Motor neuron (in vitro differentiated cells): Measurements from ENCODE around the gene GAPDH. TPM values are rescaled to one million over a fixed set of nuclear protein-coding genes. Genes with fewer than 3 reads are reported as not detected.
A peak's percentile ranks its signal among the peaks of the same experiment; 100 is the strongest.
"Not testable (repeated sequence)": the region's sequence is repeated elsewhere in the genome, so short reads cannot be mapped to it uniquely, and the experiment has no call there.

Experiments used
- ATAC-seq, 8 experiments: fragments of 200-7000 bp; cut with Tn5 transposase; replicated peaks in 6 of 8; 2 replicates each; pipeline ENCODE4 v1.8.0; 2021; ENCODE audit warnings: mild to moderate bottlenecking in 8 of 8, moderate library complexity in 8 of 8
- H3K27ac ChIP-seq, 2 donors: fragments of 250-450 bp; sonication (Bioruptor Pico); 2 replicates each; pipeline ENCODE4 v1.9.0; 2021; ENCODE audit warnings: antibody characterized with exemption in 2 of 2, mild to moderate bottlenecking in 2 of 2, moderate library complexity in 1 of 2
- H3K4me1 ChIP-seq, 2 donors: fragments of 250-450 bp; sonication (Bioruptor Pico); replicated peaks in 1 of 2; 2 replicates each; pipeline ENCODE4 v1.6.1; 2021; ENCODE audit warnings: antibody characterized with exemption in 2 of 2, mild to moderate bottlenecking in 2 of 2, moderate library complexity in 1 of 2
- H3K4me3 ChIP-seq, 5 donors: fragments of 250-450 bp; sonication (Bioruptor Pico); 2 replicates each; pipeline ENCODE4 v1.9.0; 2021; ENCODE audit warnings: antibody characterized with exemption in 5 of 5, mild to moderate bottlenecking in 5 of 5, moderate library complexity in 4 of 5
- WGBS, 10 experiments: fragments of 450-650 bp; shearing (Covaris generic); methylation state at CpG; one replicate each; pipeline ENCODE4 v1.0.0; 2022; 5-methylcytosine and 5-hydroxymethylcytosine counted together
- in situ Hi-C, 9 experiments: fragments of 400-800 bp; cut with MboI; loops; one replicate each; pipeline ENCODE4 v1.15.0; 2021; ENCODE audit warnings: low sequenced_read_pairs in 9 of 9, low pct_unique_long_range_greater_than_20kb in 2 of 9; ENCODE audit not compliant: unreplicated experiment in 9 of 9
- total RNA-seq, 8 experiments: library from RNA; unstranded; fragments of 300-600 nt; gene quantifications; 2 replicates each; pipeline versions ENCODE4 v1.2.3 to v1.2.4, GENCODE V29; 2022

Gene GAPDH
- total RNA-seq, 8 experiments from 2014 or later = 2,651 to 4,080 (median 3,703) TPM

- H3K4me3 ChIP-seq = peak overlapping the region; percentile 61 to 89 (median 79)
- in situ Hi-C loops = no loop called here
- H3K4me1 ChIP-seq = peaks cover 29 to 34% of the 10 kb centered on the region in 2 donors
- H3K27ac ChIP-seq = peak overlapping the region; percentile 92 to 94
- ATAC-seq = peak; percentile 16 to 54 (median 26)
- WGBS, 10 experiments = 0 to 2% (median 0%) methylated on average over 1 to 7 of the region's 14 CpGs; no CpG with 5 or more reads in 6 of the 10 experiments
Observed at GRCh38 chr12:6532927-6533652, 1.2 kb upstream of the GAPDH start.

DNA sequence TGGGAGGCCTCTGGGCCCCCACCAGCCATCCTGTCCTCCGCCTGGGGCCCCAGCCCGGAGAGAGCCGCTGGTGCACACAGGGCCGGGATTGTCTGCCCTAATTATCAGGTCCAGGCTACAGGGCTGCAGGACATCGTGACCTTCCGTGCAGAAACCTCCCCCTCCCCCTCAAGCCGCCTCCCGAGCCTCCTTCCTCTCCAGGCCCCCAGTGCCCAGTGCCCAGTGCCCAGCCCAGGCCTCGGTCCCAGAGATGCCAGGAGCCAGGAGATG is 729 bp upstream of the GAPDH start:
- peak overlapping the region; percentile 61 to 89 (median 79) for H3K4me3 ChIP-seq
- in situ Hi-C loops = no loop called here
- peak overlapping the region; percentile 92 to 94 for H3K27ac ChIP-seq
- peaks cover 29 to 34% of the 10 kb centered on the region in 2 donors for H3K4me1 ChIP-seq
- WGBS, 10 experiments = no CpG with 5 or more reads among the region's 9 CpGs
- ATAC-seq = peak in 3 of 8 experiments; percentile 2 to 22 (median 3)

DNA sequence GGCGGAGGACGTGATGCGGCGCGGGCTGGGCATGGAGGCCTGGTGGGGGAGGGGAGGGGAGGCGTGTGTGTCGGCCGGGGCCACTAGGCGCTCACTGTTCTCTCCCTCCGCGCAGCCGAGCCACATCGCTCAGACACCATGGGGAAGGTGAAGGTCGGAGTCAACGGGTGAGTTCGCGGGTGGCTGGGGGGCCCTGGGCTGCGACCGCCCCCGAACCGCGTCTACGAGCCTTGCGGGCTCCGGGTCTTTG is 303 bp downstream of the GAPDH start:
- no CpG with 5 or more reads among the region's 25 CpGs for WGBS, 10 experiments
- peaks cover 23 to 27% of the 10 kb centered on the region in 2 donors for H3K4me1 ChIP-seq
- H3K4me3 ChIP-seq = peak overlapping the region; percentile 61 to 89 (median 79)
- in situ Hi-C loops = no loop called here
- peak in 5 of 8 experiments; percentile 6 to 22 (median 19) for ATAC-seq
- H3K27ac ChIP-seq = peak overlapping the region; percentile 92 to 94

DNA sequence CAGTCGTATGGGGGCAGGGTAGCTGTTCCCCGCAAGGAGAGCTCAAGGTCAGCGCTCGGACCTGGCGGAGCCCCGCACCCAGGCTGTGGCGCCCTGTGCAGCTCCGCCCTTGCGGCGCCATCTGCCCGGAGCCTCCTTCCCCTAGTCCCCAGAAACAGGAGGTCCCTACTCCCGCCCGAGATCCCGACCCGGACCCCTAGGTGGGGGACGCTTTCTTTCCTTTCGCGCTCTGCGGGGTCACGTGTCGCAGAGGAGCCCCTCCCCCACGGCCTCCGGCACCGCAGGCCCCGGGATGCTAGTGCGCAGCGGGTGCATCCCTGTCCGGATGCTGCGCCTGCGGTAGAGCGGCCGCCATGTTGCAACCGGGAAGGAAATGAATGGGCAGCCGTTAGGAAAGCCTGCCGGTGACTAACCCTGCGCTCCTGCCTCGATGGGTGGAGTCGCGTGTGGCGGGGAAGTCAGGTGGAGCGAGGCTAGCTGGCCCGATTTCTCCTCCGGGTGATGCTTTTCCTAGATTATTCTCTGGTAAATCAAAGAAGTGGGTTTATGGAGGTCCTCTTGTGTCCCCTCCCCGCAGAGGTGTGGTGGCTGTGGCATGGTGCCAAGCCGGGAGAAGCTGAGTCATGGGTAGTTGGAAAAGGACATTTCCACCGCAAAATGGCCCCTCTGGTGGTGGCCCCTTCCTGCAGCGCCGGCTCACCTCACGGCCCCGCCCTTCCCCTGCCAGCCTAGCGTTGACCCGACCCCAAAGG is 804 bp downstream of the GAPDH start:
- Histone ChIP-seq H3K4me3 (peak overlapping the region; percentile 61 to 89 (median 79)), H3K27ac (peak overlapping the region; percentile 92 to 94), H3K4me1 (peaks cover 28 to 29% of the 10 kb centered on the region in 2 donors)
- in situ Hi-C loops = no loop called here
- WGBS, 10 experiments = 0 to 3% (median 0%) methylated on average over 1 to 9 of the region's 52 CpGs; no CpG with 5 or more reads in 2 of the 10 experiments
- peak; percentile 0 to 11 (median 2) for ATAC-seq

GRCh38 chr12:6535697-6535946 is 1.3 kb downstream of the GAPDH start:
- Histone ChIP-seq H3K4me1 (peaks cover 31 to 34% of the 10 kb centered on the region in 2 donors), H3K27ac (peak overlapping the region; percentile 92 to 94), H3K4me3 (peak overlapping the region; percentile 61 to 89 (median 79))
- in situ Hi-C loops = no loop called here
- WGBS, 10 experiments = 0% methylated on average over 1 to 6 of the region's 6 CpGs; no CpG with 5 or more reads in 6 of the 10 experiments
- ATAC-seq = no peak

GRCh38 chr12:6535960-6536847 is 1.9 kb downstream of the GAPDH start:
- H3K4me1 ChIP-seq = peaks cover 36 to 40% of the 10 kb centered on the region in 2 donors
- 0 to 100% (median 79%) methylated on average over 1 to 5 of the region's 10 CpGs; no CpG with 5 or more reads in 2 of the 10 experiments for WGBS, 10 experiments
- in situ Hi-C loops = no loop called here
- ATAC-seq = no peak
- peak overlapping the region; percentile 61 to 89 (median 79) for H3K4me3 ChIP-seq
- peak overlapping the region in 1 of 2 donors; percentile 94 for H3K27ac ChIP-seq

- in situ Hi-C loops = no loop called here
- ATAC-seq = no peak
- Histone ChIP-seq H3K4me1 (peaks cover 35 to 39% of the 10 kb centered on the region in 2 donors), H3K27ac (no peak overlapping the region), H3K4me3 (no peak overlapping the region)
- WGBS, 10 experiments = 60 to 100% (median 95%) methylated on average over 1 to 5 of the region's 19 CpGs; no CpG with 5 or more reads in 6 of the 10 experiments
Observed at GRCh38 chr12:6536894-6537579, 2.7 kb downstream of the GAPDH start.

DNA sequence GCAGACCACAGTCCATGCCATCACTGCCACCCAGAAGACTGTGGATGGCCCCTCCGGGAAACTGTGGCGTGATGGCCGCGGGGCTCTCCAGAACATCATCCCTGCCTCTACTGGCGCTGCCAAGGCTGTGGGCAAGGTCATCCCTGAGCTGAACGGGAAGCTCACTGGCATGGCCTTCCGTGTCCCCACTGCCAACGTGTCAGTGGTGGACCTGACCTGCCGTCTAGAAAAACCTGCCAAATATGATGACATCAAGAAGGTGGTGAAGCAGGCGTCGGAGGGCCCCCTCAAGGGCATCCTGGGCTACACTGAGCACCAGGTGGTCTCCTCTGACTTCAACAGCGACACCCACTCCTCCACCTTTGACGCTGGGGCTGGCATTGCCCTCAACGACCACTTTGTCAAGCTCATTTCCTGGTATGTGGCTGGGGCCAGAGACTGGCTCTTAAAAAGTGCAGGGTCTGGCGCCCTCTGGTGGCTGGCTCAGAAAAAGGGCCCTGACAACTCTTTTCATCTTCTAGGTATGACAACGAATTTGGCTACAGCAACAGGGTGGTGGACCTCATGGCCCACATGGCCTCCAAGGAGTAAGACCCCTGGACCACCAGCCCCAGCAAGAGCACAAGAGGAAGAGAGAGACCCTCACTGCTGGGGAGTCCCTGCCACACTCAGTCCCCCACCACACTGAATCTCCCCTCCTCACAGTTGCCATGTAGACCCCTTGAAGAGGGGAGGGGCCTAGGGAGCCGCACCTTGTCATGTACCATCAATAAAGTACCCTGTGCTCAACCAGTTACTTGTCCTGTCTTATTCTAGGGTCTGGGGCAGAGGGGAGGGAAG is 3.5 kb downstream of the GAPDH start:
- H3K27ac ChIP-seq, in situ Hi-C loops, H3K4me3 ChIP-seq, ATAC-seq: not testable (repeated sequence)
- H3K4me1 ChIP-seq = peaks cover 38 to 40% of the 10 kb centered on the region in 2 donors
- WGBS, 10 experiments = 0 to 90% (median 53%) methylated on average over 1 to 10 of the region's 17 CpGs; no CpG with 5 or more reads in 5 of the 10 experiments

- Histone ChIP-seq H3K4me3 (no peak overlapping the region), H3K27ac (no peak overlapping the region), H3K4me1 (peaks cover 35 to 36% of the 10 kb centered on the region in 2 donors)
- 50 to 90% (median 80%) methylated on average over 1 to 13 of the region's 24 CpGs; no CpG with 5 or more reads in 1 of the 10 experiments for WGBS, 10 experiments
- in situ Hi-C loops = no loop called here
- peak in 1 of 8 experiments; percentile 0 for ATAC-seq
Observed at GRCh38 chr12:6538420-6539313, 4.3 kb downstream of the GAPDH start.

- ATAC-seq = peak in 1 of 8 experiments; percentile 1
- peaks cover 35 to 36% of the 10 kb centered on the region in 2 donors for H3K4me1 ChIP-seq
- H3K27ac ChIP-seq = no peak overlapping the region
- 43 to 96% (median 79%) methylated on average over 1 to 5 of the region's 5 CpGs; no CpG with 5 or more reads in 3 of the 10 experiments for WGBS, 10 experiments
- in situ Hi-C loops = no loop called here
- no peak overlapping the region for H3K4me3 ChIP-seq
Observed at GRCh38 chr12:6539314-6539682, 5.0 kb downstream of the GAPDH start.

GRCh38 chr12:6539707-6540134 is 5.4 kb downstream of the GAPDH start:
- Histone ChIP-seq H3K27ac (peak overlapping the region in 1 of 2 donors; percentile 54), H3K4me3 (no peak overlapping the region), H3K4me1 (peaks cover 35 to 36% of the 10 kb centered on the region in 2 donors)
- WGBS, 10 experiments = 30 to 93% (median 80%) methylated on average over 2 to 7 of the region's 14 CpGs; no CpG with 5 or more reads in 3 of the 10 experiments
- in situ Hi-C loops = no loop called here
- ATAC-seq = peak in 7 of 8 experiments; percentile 2 to 10 (median 4)
